Gastroesophageal sphincter (tissue), 3 donors: ENCODE results near the gene SETBP1.

ENCODE experiments used
- CTCF ChIP-seq, 4 experiments: fragments of 200-600 bp in 2 of 4; fragments of 450-650 bp in 2 of 4; sonication (generic) in 1 of 4; IDR thresholded peaks; one replicate each; pipeline ENCODE4 v1.5.1; 2017 to 2019; ENCODE audit warnings: antibody characterized with exemption in 4 of 4, mild to moderate bottlenecking in 2 of 4, moderate library complexity in 2 of 4
- EP300 ChIP-seq: sonication (generic); formaldehyde crosslinking; IDR thresholded peaks from one replicate; pipeline ENCODE4 v1.6.1; 2017; ENCODE audit warnings: antibody characterized with exemption, mild to moderate bottlenecking
- POLR2A ChIP-seq, 2 donors: fragments of 450-650 bp; IDR thresholded peaks; one replicate each; pipeline ENCODE4 v1.6.1; 2017; ENCODE audit warnings: antibody characterized with exemption in 2 of 2, mild to moderate bottlenecking in 2 of 2, moderate library complexity in 1 of 2
- POLR2AphosphoS5 ChIP-seq: sonication (generic); formaldehyde crosslinking; IDR thresholded peaks from one replicate; pipeline ENCODE4 v1.6.1; 2017; ENCODE audit warnings: antibody characterized with exemption

- no peak for TF ChIP-seq CTCF (IDR thresholded peaks at IDR 0.05)
- no peak for TF ChIP-seq EP300
- TF ChIP-seq POLR2AphosphoS5 = no peak
- TF ChIP-seq POLR2A (IDR thresholded peaks at IDR 0.05) = no peak
Observed at GRCh38 chr18:45102863-45103262, 422.2 kb downstream of the SETBP1 start.
